Gastrocnemius medialis (tissue), 4 donors: ENCODE data around the gene NRARP. TPM values are rescaled to one million over a fixed set of nuclear protein-coding genes. Genes with fewer than 3 reads are reported as not detected.

Experiments
- ATAC-seq, 2 donors: fragments of 150-250 bp; one replicate each; pipeline ENCODE4 v1.9.1; 2016
- DNase-seq, 2 donors: peaks; one replicate each; pipeline ENCODE4 v3.0.0-alpha.2; 2019
- H3K27ac ChIP-seq, 4 donors: fragments of 200-600 bp; sonication (generic); 1 replicate in 1 of 4; 2 replicates in 3 of 4; pipeline ENCODE4 v1.5.1; 2016 to 2018; ENCODE audit warnings: mild to moderate bottlenecking in 2 of 4, moderate library complexity in 1 of 4
- H3K27me3 ChIP-seq, 3 donors: fragments of 200-600 bp; sonication (generic) in 2 of 3; 1 replicate in 1 of 3; 2 replicates in 2 of 3; pipeline versions ENCODE4 v1.5.1 to v1.6.0; 2016 to 2019; ENCODE audit warnings: mild to moderate bottlenecking in 1 of 3, moderate library complexity in 1 of 3
- H3K36me3 ChIP-seq, 2 donors: fragments of 200-600 bp; sonication (generic) in 1 of 2; one replicate each; pipeline ENCODE4 v1.5.1; 2017 to 2018
- H3K4me1 ChIP-seq, 2 donors: fragments of 200-600 bp; sonication (generic) in 1 of 2; one replicate each; pipeline ENCODE4 v1.5.1; 2016 to 2017; ENCODE audit warnings: mild to moderate bottlenecking in 2 of 2
- H3K4me3 ChIP-seq, 4 donors: fragments of 200-600 bp; sonication (generic) in 3 of 4; 1 replicate in 1 of 4; 2 replicates in 3 of 4; pipeline ENCODE4 v1.5.1; 2016 to 2019; ENCODE audit warnings: mild to moderate bottlenecking in 2 of 4
- H3K9me3 ChIP-seq, 3 donors: fragments of 200-600 bp; sonication (generic) in 2 of 3; 1 replicate in 1 of 3; 2 replicates in 2 of 3; pipeline ENCODE4 v1.5.1; 2016 to 2019
- POLR2A ChIP-seq, 2 donors: fragments of 450-650 bp; IDR thresholded peaks; one replicate each; pipeline ENCODE4 v1.6.1; 2017; ENCODE audit warnings: antibody characterized with exemption in 2 of 2, mild to moderate bottlenecking in 2 of 2, moderate library complexity in 2 of 2
- in situ Hi-C, 4 donors: fragments of 200-750 bp; cut with MboI; loops; one replicate each; pipeline versions ENCODE4 v1.15.0 to v1.8.0; 2017; ENCODE audit warnings: low sequenced_read_pairs in 4 of 4
- intact Hi-C: fragments of 100-400 bp; cut with DNase I; formaldehyde crosslinking; loops from one replicate; pipeline ENCODE4 v1.15.1; 2023; ENCODE audit warnings: low total_unique reads
- total RNA-seq, 4 donors: library from RNA; depleted of rRNA; stranded (reverse); fragments of >200 nt; gene quantifications; one replicate each; pipeline versions ENCODE4 v1.1.0 to v1.2.3, GENCODE V29; 2016
- TF ChIP-seq, protein P1 (sequence below), 5 experiments: fragments of 450-650 bp in 3 of 5; fragments of 200-600 bp in 2 of 5; sonication (generic) in 2 of 5; IDR thresholded peaks in 4 of 5; conservative IDR thresholded peaks in 1 of 5; 1 replicate in 4 of 5; 2 replicates in 1 of 5; pipeline ENCODE4 v1.5.1; 2016 to 2019; ENCODE audit warnings: antibody characterized with exemption in 5 of 5, mild to moderate bottlenecking in 3 of 5, moderate library complexity in 3 of 5

The NRARP gene
- total RNA-seq, 4 donors from 2014 or later = 1.9 to 5.4 (median 3.4) TPM

DNA sequence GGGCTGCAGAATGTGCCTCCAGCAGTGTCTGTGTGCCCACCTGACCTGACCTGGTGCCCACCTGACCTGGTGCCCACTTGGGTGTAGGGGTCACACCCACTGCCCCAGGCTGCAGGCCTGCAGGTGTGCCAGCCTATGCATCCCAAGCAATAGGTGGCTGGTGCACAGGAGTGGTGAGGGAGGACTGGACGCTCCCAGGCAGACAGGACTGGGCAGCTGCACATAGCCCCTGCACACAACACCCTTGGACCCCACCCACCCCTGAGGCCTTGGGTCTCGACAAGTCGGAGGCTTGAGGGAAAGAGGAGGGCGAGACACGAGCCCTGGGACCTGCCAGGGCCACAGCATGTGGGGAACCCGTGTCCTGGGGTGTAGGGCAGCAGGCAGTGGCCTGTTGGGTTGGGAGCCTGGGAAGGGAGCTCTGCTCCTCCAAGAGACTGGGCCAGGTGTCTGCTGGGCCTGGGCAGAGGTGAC, 10.8 kb upstream of the NRARP start:
- Histone ChIP-seq H3K9me3 (no peaks in the 10 kb centered on the region), H3K27ac (no peak overlapping the region), H3K36me3 (no peaks in the 10 kb centered on the region), H3K4me1 (peaks cover 0 to 6% of the 10 kb centered on the region in 2 donors), H3K27me3 (peaks cover 12 to 33% (median 26%) of the 10 kb centered on the region in 3 donors), H3K4me3 (no peak overlapping the region)
- intact Hi-C loops = no loop called here
- TF ChIP-seq POLR2A (IDR thresholded peaks at IDR 0.05) = no peak
- TF ChIP-seq, protein P1, sequence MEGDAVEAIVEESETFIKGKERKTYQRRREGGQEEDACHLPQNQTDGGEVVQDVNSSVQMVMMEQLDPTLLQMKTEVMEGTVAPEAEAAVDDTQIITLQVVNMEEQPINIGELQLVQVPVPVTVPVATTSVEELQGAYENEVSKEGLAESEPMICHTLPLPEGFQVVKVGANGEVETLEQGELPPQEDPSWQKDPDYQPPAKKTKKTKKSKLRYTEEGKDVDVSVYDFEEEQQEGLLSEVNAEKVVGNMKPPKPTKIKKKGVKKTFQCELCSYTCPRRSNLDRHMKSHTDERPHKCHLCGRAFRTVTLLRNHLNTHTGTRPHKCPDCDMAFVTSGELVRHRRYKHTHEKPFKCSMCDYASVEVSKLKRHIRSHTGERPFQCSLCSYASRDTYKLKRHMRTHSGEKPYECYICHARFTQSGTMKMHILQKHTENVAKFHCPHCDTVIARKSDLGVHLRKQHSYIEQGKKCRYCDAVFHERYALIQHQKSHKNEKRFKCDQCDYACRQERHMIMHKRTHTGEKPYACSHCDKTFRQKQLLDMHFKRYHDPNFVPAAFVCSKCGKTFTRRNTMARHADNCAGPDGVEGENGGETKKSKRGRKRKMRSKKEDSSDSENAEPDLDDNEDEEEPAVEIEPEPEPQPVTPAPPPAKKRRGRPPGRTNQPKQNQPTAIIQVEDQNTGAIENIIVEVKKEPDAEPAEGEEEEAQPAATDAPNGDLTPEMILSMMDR (IDR thresholded peaks at IDR 0.05 in 4 of 5, conservative IDR thresholded peaks at IDR 0.05 in 1 of 5) = no peak
- in situ Hi-C loops = no loop called here
- ATAC-seq (no peak), DNase-seq (no peak)

DNA sequence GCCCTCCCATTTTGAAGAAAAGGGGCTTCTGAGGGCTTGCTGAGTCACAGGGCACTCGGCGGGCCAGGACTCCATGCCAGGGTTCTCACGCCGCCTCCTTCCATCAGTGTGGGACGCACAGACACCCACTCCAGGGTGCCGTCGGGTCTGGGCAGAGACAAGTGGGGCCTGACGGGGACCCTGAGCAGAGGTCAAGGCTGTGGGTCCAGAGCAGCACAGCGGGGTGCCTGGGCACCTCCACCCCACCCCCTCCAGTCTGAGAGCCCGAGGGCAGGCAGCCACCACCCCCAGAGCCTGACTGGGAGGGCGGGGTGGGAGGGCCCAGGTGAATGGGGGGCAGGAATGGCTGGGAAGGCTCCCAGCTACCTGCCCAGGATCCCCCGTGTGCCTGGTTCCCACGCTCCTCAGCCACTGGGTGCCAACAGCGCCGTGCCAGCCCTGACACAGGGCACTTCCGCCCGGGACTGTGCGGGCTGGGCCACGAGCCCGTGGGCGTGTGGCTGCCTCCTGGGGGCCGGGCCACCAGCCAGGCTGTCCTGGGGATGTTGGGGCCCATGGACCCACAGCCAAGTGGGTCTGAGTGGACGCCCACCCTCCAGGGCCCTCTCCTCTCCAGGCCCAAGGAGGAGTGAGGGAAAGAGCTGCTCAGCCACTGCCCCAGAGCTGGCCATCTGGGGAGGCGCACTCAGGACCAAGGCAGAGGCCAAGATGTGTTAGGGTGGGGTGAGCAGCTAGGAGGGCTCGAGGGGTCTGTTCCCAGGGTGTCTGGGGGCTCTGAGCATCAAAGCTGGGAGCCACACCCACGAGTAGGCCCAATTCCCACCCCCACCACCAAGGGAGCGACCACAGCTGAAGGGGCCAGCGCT, 10.1 kb upstream of the NRARP start:
- peaks cover 12 to 32% (median 30%) of the 10 kb centered on the region in 3 donors for H3K27me3 ChIP-seq
- intact Hi-C loops = no loop called here
- H3K27ac ChIP-seq = no peak overlapping the region
- in situ Hi-C loops = no loop called here
- DNase-seq (no peak), ATAC-seq (no peak)
- TF ChIP-seq POLR2A (IDR thresholded peaks at IDR 0.05) = no peak
- TF ChIP-seq, protein P1 (IDR thresholded peaks at IDR 0.05 in 4 of 5, conservative IDR thresholded peaks at IDR 0.05 in 1 of 5) = no peak
- H3K4me3 ChIP-seq = no peak overlapping the region
- H3K9me3 ChIP-seq = no peaks in the 10 kb centered on the region
- H3K36me3 ChIP-seq = no peaks in the 10 kb centered on the region
- peaks cover 0 to 10% of the 10 kb centered on the region in 2 donors for H3K4me1 ChIP-seq

DNA sequence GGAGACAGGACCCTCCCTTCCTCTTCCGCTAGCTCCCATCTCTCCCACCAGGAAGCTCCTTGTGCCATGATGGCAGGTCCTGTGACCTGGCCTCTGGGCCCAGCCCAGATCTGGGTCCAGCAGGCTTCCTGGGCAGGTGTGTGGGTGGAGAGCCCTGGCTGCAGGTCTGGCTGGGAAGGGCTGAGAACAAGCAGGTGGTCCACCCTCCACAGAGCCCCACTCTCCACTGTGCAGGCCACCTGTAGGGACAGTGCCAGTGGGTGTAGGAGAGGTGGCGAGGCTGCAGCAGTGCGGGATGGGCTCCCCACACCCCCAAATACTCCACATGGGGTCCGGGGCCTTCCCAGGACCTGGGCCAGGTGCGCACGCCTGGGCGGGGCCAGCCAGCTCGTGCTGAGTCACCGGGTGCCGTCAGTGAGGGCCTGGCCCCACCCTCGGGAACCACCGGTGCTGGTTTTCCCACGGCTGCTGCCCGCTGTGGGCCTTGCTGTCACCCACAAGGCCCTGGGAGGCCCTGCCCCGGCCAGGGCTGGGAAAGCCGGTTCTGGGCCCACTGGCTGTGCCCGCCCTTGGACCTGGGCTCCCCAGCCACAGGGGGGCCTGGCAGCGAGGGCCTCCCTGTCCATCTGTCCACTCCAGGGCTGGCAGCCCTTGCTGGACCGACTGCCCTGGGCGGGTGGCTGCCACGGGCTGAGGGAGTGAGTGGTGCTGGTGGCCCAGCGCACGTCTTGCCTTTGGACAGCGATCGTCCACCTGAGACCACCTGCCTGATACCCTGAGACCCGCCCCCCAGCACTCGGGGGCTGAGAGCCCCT, 9.3 kb upstream of the NRARP start:
- Histone ChIP-seq H3K27me3 (peaks cover 11 to 31% (median 30%) of the 10 kb centered on the region in 3 donors), H3K4me3 (no peak overlapping the region), H3K4me1 (peaks cover 0 to 18% of the 10 kb centered on the region in 2 donors), H3K36me3 (no peaks in the 10 kb centered on the region), H3K27ac (no peak overlapping the region), H3K9me3 (no peaks in the 10 kb centered on the region)
- DNase-seq (no peak), ATAC-seq (no peak)
- TF ChIP-seq, protein P1 (IDR thresholded peaks at IDR 0.05 in 4 of 5, conservative IDR thresholded peaks at IDR 0.05 in 1 of 5) = no peak
- no peak for TF ChIP-seq POLR2A (IDR thresholded peaks at IDR 0.05)
- intact Hi-C loops = no loop called here
- in situ Hi-C loops = no loop called here

DNA sequence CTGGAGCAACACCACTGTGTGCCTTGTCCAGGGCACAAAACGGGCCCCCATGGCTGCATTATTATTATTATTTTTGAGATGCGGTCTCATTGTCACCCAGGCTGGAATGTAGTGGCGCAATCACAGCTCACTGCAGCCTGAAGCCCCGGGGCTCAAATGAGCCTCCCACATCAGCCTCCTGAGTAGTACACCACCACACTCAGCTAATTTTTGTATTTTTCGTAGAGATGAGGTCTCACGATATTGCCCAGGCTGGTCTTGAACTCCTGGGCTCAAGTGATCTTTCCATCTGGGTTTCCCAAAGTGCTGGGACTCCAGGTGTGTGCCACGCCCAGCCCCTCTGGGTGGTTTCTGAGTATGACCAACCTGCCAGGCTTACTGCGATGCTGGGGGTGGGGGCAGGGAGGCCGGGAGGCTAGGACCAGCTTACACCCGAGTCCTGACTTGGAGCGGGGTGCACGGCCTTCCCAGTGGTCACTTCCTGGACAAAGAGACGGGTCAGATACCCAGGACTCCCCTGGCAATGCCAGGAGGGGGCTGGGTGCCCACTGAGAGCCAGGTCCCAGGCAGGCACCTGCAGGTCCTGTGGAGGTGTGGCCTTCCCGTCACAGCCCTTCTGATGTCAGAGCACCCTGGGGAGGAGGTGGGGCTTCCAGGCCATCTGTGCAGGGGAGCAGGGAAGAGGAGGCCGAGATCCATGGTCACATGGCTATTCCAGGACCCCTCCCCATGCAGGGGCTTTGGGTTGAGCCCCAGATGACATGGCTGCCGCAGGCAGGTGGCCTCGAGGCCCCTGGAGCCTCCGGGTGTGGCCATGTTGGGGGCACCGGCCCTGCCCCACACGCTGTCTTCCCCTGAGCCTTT, 8.3 kb upstream of the NRARP start:
- Histone ChIP-seq H3K27me3 (peaks cover 15 to 37% (median 28%) of the 10 kb centered on the region in 3 donors), H3K4me1 (peaks cover 4 to 28% of the 10 kb centered on the region in 2 donors), H3K27ac (no peak overlapping the region), H3K36me3 (no peaks in the 10 kb centered on the region), H3K4me3 (no peak overlapping the region), H3K9me3 (no peaks in the 10 kb centered on the region)
- no peak for TF ChIP-seq POLR2A (IDR thresholded peaks at IDR 0.05)
- TF ChIP-seq, protein P1 (IDR thresholded peaks at IDR 0.05 in 4 of 5, conservative IDR thresholded peaks at IDR 0.05 in 1 of 5) = no peak
- ATAC-seq (no peak), DNase-seq (no peak)
- intact Hi-C loops (no loop called here), in situ Hi-C loops (no loop called here)
